ENCODE results near the gene TIGD3. TPM values are rescaled to one million over a fixed set of nuclear protein-coding genes. Genes with fewer than 3 reads are reported as not detected.

Gene TIGD3
- total and polyA plus RNA-seq, 2 of the 13 experiments (the other 11 are each of a cell fraction or from before 2014, with no cell fraction given), result 0.49 to 4.9 TPM

DNA sequence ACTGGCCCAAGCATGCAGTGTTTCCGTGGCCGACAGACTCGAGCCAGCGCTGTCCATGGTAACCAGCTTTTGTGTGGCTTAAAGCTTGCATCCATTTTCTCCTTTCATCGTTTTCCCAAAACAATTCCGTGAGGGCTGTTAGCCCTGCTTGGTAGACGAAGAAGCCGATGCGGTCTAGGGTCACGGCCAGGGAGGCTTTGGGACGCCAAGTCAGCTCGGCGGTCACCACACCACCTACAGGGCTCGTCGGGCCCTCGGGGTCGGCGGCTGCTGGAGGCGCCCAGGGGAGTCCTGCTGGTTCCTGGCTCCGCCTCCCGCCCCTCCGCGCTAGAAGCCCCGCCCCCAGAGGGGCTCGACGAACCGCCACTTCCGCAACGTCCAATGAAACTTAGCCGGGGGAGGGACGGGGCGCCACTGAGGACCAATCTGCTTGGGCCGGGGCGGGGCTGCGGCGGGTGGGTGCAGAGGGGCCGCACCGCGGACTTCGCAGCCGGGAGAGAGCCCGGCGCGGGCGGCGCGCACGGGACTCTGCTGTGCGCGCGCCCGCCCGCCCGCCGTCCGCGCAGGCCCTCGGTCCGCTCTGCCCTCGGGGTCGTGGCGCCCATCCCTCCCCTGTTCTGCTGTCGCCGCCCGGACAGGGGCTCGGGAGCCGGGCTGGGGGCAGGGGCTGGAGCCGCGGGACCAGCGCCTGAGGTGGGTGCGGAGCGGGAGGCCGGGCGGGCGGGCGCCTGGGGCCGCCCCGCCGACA, at the start of gene TIGD3 (continued):
- TF ChIP-seq, protein P1, sequence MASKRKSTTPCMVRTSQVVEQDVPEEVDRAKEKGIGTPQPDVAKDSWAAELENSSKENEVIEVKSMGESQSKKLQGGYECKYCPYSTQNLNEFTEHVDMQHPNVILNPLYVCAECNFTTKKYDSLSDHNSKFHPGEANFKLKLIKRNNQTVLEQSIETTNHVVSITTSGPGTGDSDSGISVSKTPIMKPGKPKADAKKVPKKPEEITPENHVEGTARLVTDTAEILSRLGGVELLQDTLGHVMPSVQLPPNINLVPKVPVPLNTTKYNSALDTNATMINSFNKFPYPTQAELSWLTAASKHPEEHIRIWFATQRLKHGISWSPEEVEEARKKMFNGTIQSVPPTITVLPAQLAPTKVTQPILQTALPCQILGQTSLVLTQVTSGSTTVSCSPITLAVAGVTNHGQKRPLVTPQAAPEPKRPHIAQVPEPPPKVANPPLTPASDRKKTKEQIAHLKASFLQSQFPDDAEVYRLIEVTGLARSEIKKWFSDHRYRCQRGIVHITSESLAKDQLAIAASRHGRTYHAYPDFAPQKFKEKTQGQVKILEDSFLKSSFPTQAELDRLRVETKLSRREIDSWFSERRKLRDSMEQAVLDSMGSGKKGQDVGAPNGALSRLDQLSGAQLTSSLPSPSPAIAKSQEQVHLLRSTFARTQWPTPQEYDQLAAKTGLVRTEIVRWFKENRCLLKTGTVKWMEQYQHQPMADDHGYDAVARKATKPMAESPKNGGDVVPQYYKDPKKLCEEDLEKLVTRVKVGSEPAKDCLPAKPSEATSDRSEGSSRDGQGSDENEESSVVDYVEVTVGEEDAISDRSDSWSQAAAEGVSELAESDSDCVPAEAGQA (IDR thresholded peaks at IDR 0.05; ENCODE audit: low read depth), result no peak
- TF ChIP-seq, protein P1 (CRISPR knock-in tag; IDR thresholded peaks at IDR 0.05; ENCODE audit: borderline replicate concordance), result no peak
- TF ChIP-seq CBX2 (IDR thresholded peaks at IDR 0.05; ENCODE audit: low read depth, low read length) (no peak), CBX2 (CRISPR knock-in tag; IDR thresholded peaks at IDR 0.05; ENCODE audit: low read depth) (no peak), MED13 (CRISPR knock-in tag; IDR thresholded peaks at IDR 0.05) (no peak), GATAD2A (CRISPR knock-in tag; IDR thresholded peaks at IDR 0.05) (peak; percentile 14; the same call in 1 of the 2 replicates), MXD4 (CRISPR knock-in tag; IDR thresholded peaks at IDR 0.05) (0 out of 2 replicates have a peak, but pooled peaks have one; percentile 37), POLR2AphosphoS5 (IDR thresholded peaks at IDR 0.05; ENCODE audit: low read depth, low read length) (peak; percentile 47; the same call in 1 of the 2 replicates), SALL1 (CRISPR knock-in tag; IDR thresholded peaks at IDR 0.05) (peak; percentile 31; the same call in 1 of the 2 replicates), SYNCRIP (IDR thresholded peaks at IDR 0.05; ENCODE audit: insufficient read depth, low read depth, low read length) (no peak), POLR2A (IDR thresholded peaks at IDR 0.05; ENCODE audit: insufficient read depth in 1 of 2, low read depth in 2 of 2, low read length in 2 of 2) (peak; percentile 45 to 92), RARA (CRISPR knock-in tag; IDR thresholded peaks at IDR 0.05) (no peak), ZSCAN25 (CRISPR knock-in tag; IDR thresholded peaks at IDR 0.05) (no peak), MLLT10 (CRISPR knock-in tag; IDR thresholded peaks at IDR 0.05) (no peak), YEATS2 (CRISPR knock-in tag; IDR thresholded peaks at IDR 0.05; ENCODE audit: borderline replicate concordance) (peak; percentile 40; the same call in 1 of the 2 replicates), ZBTB21 (CRISPR knock-in tag; IDR thresholded peaks at IDR 0.05) (no peak), HOXA3 (CRISPR knock-in tag; IDR thresholded peaks at IDR 0.05) (peak; percentile 36; the same call in 1 of the 2 replicates), HMGA1 (CRISPR knock-in tag; conservative IDR thresholded peaks at IDR 0.05) (no peak), RAD21 (CRISPR knock-in tag; IDR thresholded peaks at IDR 0.05) (0 out of 2 replicates have a peak, but pooled peaks have one; percentile 15), ZNF251 (CRISPR knock-in tag; IDR thresholded peaks at IDR 0.05) (no peak)
- TF ChIP-seq, protein P2, sequence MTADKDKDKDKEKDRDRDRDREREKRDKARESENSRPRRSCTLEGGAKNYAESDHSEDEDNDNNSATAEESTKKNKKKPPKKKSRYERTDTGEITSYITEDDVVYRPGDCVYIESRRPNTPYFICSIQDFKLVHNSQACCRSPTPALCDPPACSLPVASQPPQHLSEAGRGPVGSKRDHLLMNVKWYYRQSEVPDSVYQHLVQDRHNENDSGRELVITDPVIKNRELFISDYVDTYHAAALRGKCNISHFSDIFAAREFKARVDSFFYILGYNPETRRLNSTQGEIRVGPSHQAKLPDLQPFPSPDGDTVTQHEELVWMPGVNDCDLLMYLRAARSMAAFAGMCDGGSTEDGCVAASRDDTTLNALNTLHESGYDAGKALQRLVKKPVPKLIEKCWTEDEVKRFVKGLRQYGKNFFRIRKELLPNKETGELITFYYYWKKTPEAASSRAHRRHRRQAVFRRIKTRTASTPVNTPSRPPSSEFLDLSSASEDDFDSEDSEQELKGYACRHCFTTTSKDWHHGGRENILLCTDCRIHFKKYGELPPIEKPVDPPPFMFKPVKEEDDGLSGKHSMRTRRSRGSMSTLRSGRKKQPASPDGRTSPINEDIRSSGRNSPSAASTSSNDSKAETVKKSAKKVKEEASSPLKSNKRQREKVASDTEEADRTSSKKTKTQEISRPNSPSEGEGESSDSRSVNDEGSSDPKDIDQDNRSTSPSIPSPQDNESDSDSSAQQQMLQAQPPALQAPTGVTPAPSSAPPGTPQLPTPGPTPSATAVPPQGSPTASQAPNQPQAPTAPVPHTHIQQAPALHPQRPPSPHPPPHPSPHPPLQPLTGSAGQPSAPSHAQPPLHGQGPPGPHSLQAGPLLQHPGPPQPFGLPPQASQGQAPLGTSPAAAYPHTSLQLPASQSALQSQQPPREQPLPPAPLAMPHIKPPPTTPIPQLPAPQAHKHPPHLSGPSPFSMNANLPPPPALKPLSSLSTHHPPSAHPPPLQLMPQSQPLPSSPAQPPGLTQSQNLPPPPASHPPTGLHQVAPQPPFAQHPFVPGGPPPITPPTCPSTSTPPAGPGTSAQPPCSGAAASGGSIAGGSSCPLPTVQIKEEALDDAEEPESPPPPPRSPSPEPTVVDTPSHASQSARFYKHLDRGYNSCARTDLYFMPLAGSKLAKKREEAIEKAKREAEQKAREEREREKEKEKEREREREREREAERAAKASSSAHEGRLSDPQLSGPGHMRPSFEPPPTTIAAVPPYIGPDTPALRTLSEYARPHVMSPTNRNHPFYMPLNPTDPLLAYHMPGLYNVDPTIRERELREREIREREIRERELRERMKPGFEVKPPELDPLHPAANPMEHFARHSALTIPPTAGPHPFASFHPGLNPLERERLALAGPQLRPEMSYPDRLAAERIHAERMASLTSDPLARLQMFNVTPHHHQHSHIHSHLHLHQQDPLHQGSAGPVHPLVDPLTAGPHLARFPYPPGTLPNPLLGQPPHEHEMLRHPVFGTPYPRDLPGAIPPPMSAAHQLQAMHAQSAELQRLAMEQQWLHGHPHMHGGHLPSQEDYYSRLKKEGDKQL (CRISPR knock-in tag; IDR thresholded peaks at IDR 0.05; ENCODE audit: low read depth), result no peak
